GM18517 (cell line): ENCODE measurements around the gene PCDHGC4.

Source experiments
- ATAC-seq: cut with Tn5 transposase; IDR thresholded peaks from one replicate; pipeline ENCODE4 v1.9.1; 2021; ENCODE audit warnings: mild to moderate bottlenecking, moderate library complexity; ENCODE audit not compliant: unreplicated experiment

PCDHGC4 gene

DNA sequence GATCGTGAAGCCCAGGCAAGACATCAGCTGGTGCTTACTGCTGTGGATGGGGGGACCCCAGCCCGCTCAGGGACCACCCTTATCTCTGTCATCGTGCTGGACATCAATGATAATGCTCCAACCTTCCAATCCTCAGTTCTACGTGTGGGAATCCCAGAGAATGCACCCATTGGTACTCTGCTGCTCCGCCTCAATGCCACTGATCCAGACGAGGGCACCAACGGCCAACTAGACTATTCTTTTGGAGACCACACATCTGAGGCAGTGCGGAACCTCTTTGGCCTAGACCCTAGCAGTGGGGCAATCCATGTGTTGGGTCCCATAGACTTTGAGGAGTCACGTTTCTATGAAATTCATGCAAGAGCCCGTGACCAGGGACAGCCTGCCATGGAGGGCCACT is 5.0 kb downstream of the PCDHGC4 start:
- ATAC-seq = no peak

DNA sequence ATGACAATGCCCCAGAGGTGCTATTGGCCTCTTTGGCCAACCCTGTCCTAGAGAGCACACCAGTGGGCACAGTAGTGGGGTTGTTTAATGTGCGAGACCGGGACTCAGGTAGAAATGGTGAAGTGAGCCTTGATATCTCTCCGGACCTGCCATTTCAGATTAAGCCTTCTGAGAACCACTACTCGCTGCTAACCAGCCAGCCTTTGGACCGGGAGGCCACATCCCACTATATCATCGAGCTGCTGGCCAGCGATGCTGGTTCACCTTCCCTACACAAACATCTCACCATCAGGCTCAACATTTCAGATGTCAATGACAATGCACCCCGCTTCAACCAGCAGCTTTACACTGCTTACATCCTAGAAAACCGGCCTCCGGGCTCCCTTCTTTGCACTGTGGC is 5.4 kb downstream of the PCDHGC4 start:
- no peak for ATAC-seq

- ATAC-seq = no peak
Measured at GRCh38 chr5:141490771-141491170, 5.9 kb downstream of the PCDHGC4 start.

DNA sequence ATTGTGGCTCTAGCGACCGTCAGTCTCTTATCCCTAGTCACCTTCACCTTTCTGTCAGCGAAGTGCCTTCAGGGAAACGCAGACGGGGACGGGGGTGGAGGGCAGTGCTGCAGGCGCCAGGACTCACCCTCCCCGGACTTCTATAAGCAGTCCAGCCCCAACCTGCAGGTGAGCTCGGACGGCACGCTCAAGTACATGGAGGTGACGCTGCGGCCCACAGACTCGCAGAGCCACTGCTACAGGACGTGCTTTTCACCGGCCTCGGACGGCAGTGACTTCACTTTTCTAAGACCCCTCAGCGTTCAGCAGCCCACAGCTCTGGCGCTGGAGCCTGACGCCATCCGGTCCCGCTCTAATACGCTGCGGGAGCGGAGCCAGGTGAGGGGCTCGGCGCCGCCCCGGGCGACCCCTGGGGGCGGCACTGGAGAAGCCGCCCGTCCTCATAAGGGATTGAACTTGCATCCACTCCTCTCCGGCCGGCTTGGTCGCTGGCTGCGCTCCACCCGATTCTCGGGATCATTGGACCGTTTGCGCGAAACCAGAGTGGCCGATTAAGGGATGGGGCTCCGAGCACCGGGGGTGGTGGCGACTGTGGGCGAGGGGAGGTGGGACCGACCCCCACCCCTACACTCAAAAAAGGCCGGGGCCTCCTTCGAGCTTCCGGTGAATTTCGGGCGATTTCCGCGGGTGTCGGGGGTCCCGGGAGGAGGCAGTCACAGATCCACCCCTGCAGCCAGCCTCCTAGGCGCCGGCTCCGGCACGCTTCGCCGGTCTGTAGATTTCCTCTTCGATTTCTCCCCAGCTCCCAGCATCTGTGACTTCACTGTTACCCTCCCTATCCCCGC is 6.7 kb downstream of the PCDHGC4 start:
- no peak for ATAC-seq

GRCh38 chr5:141492168-141492885 is 7.5 kb downstream of the PCDHGC4 start:
- no peak for ATAC-seq

GRCh38 chr5:141493500-141494422 is 8.9 kb downstream of the PCDHGC4 start:
- no peak for ATAC-seq

DNA sequence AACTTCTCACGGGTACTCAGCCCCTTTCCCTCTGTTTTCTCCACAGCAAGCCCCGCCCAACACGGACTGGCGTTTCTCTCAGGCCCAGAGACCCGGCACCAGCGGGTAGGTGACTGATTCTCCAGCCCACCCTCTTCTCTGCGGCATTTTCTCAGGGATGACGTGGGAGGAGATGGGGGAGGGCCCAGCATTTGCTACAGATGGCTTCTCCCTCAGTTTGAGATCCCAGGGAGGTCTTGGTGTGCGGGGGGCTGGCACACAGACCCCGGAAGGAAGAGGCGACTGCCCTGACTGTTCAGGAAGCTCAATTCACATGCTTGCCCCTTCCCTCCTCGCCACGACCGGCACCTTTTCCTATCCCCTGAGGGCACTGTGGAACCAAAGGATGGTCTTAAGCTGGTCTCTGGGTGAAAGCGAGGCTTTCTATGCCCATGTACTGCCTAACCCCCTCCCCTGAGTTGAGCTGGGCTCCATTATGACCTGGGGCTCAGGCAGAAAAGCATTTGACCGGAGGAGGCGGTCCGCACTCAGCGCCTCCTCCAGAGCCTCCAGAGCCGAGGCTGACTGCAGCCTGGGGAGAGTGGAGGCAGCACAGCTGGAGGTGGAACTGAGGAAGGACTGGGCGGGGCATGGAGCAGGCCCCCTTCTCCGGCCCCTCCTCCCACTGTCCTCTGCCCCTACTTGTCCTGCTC is 10.1 kb downstream of the PCDHGC4 start:
- no peak for ATAC-seq

- no peak for ATAC-seq
Measured at GRCh38 chr5:141495453-141495811, 10.6 kb downstream of the PCDHGC4 start.

DNA sequence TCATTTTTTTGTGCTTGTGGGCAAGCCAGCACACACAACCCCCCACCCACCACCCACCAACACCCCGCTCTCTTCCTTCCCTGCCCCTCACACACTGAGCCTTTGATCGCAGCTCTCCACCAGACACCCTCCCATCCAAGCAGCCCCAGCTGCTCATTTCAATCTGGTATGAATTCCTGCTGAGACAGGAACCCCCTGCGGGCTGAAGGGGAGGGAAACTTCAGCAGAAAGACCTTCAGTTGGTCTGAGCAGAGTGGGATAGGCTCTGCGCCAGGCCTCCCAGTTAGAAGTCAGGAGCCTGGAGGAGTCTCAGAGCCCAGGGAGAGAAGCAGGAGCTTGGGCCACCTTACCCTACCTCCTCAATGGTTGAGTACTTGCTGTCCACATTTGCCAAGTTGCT is 11.2 kb downstream of the PCDHGC4 start:
- ATAC-seq = no peak

DNA sequence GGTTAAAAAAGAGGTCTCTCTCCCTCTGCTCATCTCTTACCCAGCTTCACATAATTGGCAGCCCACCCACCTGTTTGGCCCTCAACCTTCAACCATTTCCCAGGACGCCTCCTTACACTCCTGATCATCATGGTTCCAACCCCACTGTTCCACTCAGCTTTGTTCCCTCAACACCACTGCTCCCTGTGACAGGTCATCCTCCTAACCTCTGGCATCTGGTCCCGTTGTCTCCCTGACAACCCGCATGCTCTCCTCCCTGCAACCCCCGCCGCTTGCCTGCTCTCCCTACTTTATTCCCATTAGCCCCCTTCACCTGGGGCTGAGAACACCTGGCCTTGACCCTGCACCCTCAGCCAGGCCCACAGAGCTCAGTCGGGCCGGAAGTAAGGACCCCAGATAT is 16.9 kb downstream of the PCDHGC4 start:
- ATAC-seq = no peak

GRCh38 chr5:141503681-141504080 is 18.9 kb downstream of the PCDHGC4 start:
- no peak for ATAC-seq

DNA sequence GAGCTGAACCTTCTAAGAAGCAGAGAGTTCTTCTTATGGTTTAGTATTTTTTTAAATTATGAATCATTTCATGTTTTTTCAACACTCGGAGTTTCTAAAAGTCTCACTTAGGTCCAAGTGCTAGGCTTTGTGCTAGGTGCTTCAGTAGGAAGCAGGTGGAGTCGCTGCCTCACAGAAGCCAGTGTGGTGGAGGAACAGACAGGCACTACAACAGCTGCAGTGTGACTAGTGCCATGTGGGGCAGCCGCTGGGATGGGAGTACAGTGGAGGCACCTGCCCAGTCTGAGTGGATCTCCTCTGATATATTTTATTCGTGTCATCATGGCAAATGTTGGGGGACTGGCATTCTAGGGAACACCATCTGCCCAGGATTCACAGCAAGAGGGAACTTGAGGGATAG is 19.4 kb downstream of the PCDHGC4 start:
- ATAC-seq = no peak

DNA sequence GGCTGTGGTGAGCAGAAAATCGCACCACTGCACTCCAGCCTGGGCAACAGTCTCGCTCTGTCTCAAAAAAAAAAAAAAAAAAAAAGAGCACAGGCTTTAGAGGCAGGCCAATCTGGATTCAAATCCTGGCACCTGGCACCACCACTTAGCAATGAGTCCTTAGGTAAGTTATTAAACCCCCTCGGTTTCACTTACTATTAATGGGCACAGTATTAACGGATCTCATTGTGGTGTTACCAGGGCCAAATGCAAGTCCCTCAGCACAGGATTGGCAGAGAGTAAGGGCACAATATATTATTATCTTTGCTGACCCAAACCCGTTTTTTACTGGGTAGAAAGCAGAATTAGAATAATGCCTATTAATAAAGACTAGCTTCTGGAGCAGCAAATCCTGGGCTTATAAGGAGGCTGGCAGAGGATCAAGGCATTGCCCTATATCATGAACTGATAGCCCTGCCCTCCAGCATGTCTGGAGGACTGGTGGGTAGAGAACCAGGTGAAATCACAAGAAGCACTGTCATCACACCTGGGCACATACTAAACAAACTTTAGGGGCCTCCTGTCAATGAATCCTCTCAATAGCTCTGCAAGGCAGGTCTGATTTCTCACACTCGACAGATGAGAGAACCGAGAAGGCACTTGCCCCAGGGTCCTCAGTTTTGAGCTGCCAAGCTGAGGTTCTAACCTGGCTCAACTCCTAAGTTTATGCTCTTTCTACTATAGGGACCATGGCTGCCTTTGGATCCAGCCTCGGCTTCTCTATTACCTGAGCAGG is 21.7 kb downstream of the PCDHGC4 start:
- ATAC-seq = no peak

- peak; percentile 43 for ATAC-seq
Measured at GRCh38 chr5:141507387-141508091, 22.7 kb downstream of the PCDHGC4 start.

DNA sequence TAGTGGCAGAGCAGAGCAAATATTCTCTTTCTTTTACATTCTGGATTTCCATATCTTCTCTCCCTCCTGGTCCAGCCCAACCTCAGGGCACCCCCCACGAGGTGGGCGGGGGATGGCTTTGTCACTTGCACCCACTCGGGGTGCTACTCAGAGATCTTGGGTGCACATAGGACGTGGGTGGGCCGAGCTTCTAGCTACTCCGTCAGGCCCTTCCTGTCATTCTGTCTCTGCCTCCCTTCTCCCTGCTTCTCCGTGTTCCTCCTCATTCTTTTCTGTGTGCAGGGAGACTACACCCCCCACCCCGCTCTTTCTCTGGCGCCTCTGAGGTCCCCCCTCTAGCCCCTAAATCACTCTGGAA is 23.6 kb downstream of the PCDHGC4 start:
- no peak for ATAC-seq

DNA sequence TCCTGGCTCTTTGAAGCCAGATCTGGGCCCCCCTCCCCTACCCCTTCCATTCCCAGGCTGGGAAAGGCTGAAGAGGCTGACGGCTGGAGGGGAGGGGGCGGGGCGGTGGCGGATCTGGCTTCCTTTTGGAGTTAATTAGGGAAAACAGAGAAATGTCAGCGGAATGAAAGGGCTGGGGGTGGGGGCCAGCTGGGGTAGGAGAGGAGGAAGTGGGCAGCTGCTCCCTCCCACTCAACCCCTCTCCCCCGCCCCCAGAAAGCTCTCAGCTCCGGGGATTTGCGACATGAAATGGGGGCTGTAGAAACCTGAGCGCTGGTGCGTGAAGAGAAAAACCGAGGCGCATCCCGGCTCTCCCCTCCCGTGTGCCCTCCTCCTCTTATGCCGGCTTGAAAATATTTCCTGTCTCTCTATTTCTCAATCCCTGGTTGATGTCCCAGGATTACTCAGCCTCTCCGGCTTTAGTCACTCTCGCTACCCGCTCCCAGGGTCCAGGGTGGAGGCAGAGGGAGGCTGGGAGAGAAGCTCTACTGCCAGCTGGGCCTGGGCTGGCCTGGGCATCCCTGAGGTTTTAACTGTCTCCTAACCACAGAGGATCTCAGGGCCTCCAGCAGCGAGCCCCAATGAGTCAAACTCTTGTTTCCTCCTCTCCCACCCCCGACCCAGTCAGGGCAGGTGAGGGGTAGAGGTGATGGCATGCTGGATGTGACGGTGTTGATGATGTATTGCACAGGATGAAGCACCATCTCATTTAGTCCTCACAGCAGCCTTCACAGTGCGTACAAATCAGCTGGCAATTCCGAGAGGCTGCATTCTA is 24.2 kb downstream of the PCDHGC4 start:
- ATAC-seq = no peak

DNA sequence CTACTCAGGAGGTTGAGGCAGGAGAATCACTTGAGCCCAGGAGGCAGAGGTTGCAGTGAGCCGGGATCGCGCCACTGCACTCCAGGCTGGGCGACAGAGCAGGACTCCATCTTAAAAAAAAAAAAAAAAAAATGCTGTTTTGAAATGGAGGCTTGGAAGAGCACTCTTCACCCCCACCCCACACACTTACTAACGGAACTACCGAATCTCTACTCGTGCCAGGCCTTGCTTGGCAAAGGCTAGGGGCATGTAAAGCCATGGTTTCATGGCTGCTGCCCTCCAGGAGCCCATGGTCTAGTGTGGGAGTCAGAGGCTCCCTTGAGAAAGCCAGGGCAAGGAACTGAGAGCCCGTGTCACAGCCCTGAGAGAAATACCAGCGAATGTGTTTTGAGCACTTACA is 25.3 kb downstream of the PCDHGC4 start:
- ATAC-seq = no peak

- ATAC-seq = peak; percentile 24
Measured at GRCh38 chr5:141510850-141511601, 26.2 kb downstream of the PCDHGC4 start.
